Vagina (tissue), 2 donors: ENCODE measurements around the gene MAT1A. TPM values are rescaled to one million over a fixed set of nuclear protein-coding genes. Genes with fewer than 3 reads are reported as not detected.
"Not testable (repeated sequence)": the region's sequence is repeated elsewhere in the genome, so short reads cannot be mapped to it uniquely, and the experiment has no call there.

Source experiments
- DNase-seq, 2 donors: peaks; one replicate each; pipeline ENCODE4 v3.0.0-alpha.2; 2017; ENCODE audit errors: extremely low spot score in 2 of 2
- H3K27ac ChIP-seq: fragments of 200-600 bp; sonication (generic); one replicate; pipeline ENCODE4 v1.5.1; 2019
- H3K27me3 ChIP-seq: fragments of 200-600 bp; sonication (generic); one replicate; pipeline ENCODE4 v1.5.1; 2019
- H3K36me3 ChIP-seq, 2 donors: fragments of 200-600 bp; sonication (generic); one replicate each; pipeline ENCODE4 v1.5.1; 2017 to 2019
- H3K4me1 ChIP-seq: fragments of 200-600 bp; sonication (generic); one replicate; pipeline ENCODE4 v1.5.1; 2019
- H3K4me3 ChIP-seq, 2 donors: fragments of 200-600 bp; sonication (generic); 1 replicate in 1 of 2; 2 replicates in 1 of 2; pipeline ENCODE4 v1.5.1; 2016 to 2019
- H3K9me3 ChIP-seq: fragments of 200-600 bp; sonication (generic); one replicate; pipeline ENCODE4 v1.5.1; 2019
- CTCF ChIP-seq, 3 experiments: fragments of 450-650 bp in 2 of 3; fragments of 200-600 bp in 1 of 3; sonication (generic) in 1 of 3; IDR thresholded peaks; one replicate each; pipeline ENCODE4 v1.5.1; 2017 to 2019; ENCODE audit warnings: antibody characterized with exemption in 3 of 3, mild to moderate bottlenecking in 2 of 3, moderate library complexity in 2 of 3
- POLR2A ChIP-seq, 2 donors: fragments of 450-650 bp; IDR thresholded peaks; one replicate each; pipeline ENCODE4 v1.6.1; 2017; ENCODE audit warnings: antibody characterized with exemption in 2 of 2, mild to moderate bottlenecking in 2 of 2, moderate library complexity in 2 of 2
- POLR2AphosphoS5 ChIP-seq, 2 donors: sonication (generic); formaldehyde crosslinking; IDR thresholded peaks; one replicate each; pipeline ENCODE4 v1.9.0; 2017; ENCODE audit warnings: antibody characterized with exemption in 2 of 2, mild to moderate bottlenecking in 2 of 2, low read depth in 1 of 2; ENCODE audit not compliant: insufficient read depth in 1 of 2
- intact Hi-C: fragments of 100-400 bp; cut with DNase I; formaldehyde crosslinking; loops from one replicate; pipeline ENCODE4 v1.15.1; 2023
- total RNA-seq: library from RNA; depleted of rRNA; stranded (reverse); fragments of >200 nt; gene quantifications from one replicate; pipeline ENCODE4 v1.2.3, GENCODE V29; 2016

Gene MAT1A
- total RNA-seq, 1 donor from 2014 or later = not detected

- Histone ChIP-seq H3K27ac (no peak overlapping the region), H3K4me3 (no peak overlapping the region), H3K4me1 (no peaks in the 10 kb centered on the region), H3K9me3 (no peaks in the 10 kb centered on the region), H3K27me3 (no peaks in the 10 kb centered on the region), H3K36me3 (no peaks in the 10 kb centered on the region)
- intact Hi-C loops = no loop called here
- no peak for DNase-seq
- TF ChIP-seq CTCF (IDR thresholded peaks at IDR 0.05) = no peak
Observed at GRCh38 chr10:80319725-80320290, 30.4 kb upstream of the MAT1A start.

GRCh38 chr10:80319318-80319717, 29.9 kb upstream of the MAT1A start:
- no peak overlapping the region for H3K27ac ChIP-seq
- no peaks in the 10 kb centered on the region for H3K36me3 ChIP-seq
- no peak for TF ChIP-seq POLR2AphosphoS5 (IDR thresholded peaks at IDR 0.05; ENCODE audit: insufficient read depth in 1 of 2, low read depth in 1 of 2)
- TF ChIP-seq POLR2A (IDR thresholded peaks at IDR 0.05) = no peak
- no peak for TF ChIP-seq CTCF (IDR thresholded peaks at IDR 0.05)
- H3K4me3 ChIP-seq = no peak overlapping the region
- DNase-seq = no peak
- intact Hi-C loops = no loop called here
- H3K4me1 ChIP-seq = no peaks in the 10 kb centered on the region
- H3K9me3 ChIP-seq = no peaks in the 10 kb centered on the region
- H3K27me3 ChIP-seq = no peaks in the 10 kb centered on the region

- H3K4me3 ChIP-seq = no peak overlapping the region
- no peak for TF ChIP-seq CTCF (IDR thresholded peaks at IDR 0.05)
- TF ChIP-seq POLR2A (IDR thresholded peaks at IDR 0.05) = no peak
- no peak for TF ChIP-seq POLR2AphosphoS5 (IDR thresholded peaks at IDR 0.05; ENCODE audit: insufficient read depth in 1 of 2, low read depth in 1 of 2)
- no peaks in the 10 kb centered on the region for H3K27me3 ChIP-seq
- no peaks in the 10 kb centered on the region for H3K36me3 ChIP-seq
- H3K9me3 ChIP-seq = no peaks in the 10 kb centered on the region
- intact Hi-C loops = no loop called here
- no peaks in the 10 kb centered on the region for H3K4me1 ChIP-seq
- DNase-seq = no peak
- H3K27ac ChIP-seq = no peak overlapping the region
Observed at GRCh38 chr10:80318742-80319141, 29.3 kb upstream of the MAT1A start.

GRCh38 chr10:80315391-80315790, 25.9 kb upstream of the MAT1A start:
- no peak overlapping the region for H3K4me3 ChIP-seq
- H3K36me3 ChIP-seq = no peaks in the 10 kb centered on the region
- no peak for DNase-seq
- no peaks in the 10 kb centered on the region for H3K9me3 ChIP-seq
- H3K4me1 ChIP-seq = no peaks in the 10 kb centered on the region
- TF ChIP-seq POLR2AphosphoS5 (IDR thresholded peaks at IDR 0.05; ENCODE audit: insufficient read depth in 1 of 2, low read depth in 1 of 2) (no peak), CTCF (IDR thresholded peaks at IDR 0.05) (no peak), POLR2A (IDR thresholded peaks at IDR 0.05) (no peak)
- intact Hi-C loops = no loop called here
- no peaks in the 10 kb centered on the region for H3K27me3 ChIP-seq
- no peak overlapping the region for H3K27ac ChIP-seq

- intact Hi-C loops = no loop called here
- Histone ChIP-seq H3K4me1 (no peaks in the 10 kb centered on the region), H3K36me3 (no peaks in the 10 kb centered on the region), H3K4me3 (no peak overlapping the region), H3K27me3 (no peaks in the 10 kb centered on the region), H3K27ac (no peak overlapping the region), H3K9me3 (no peaks in the 10 kb centered on the region)
- TF ChIP-seq POLR2A (IDR thresholded peaks at IDR 0.05) (no peak), POLR2AphosphoS5 (IDR thresholded peaks at IDR 0.05; ENCODE audit: insufficient read depth in 1 of 2, low read depth in 1 of 2) (no peak), CTCF (IDR thresholded peaks at IDR 0.05) (no peak)
- DNase-seq = no peak
Observed at GRCh38 chr10:80313523-80313922, 24.1 kb upstream of the MAT1A start.

GRCh38 chr10:80305989-80306388, 16.5 kb upstream of the MAT1A start:
- DNase-seq, H3K4me3 ChIP-seq, intact Hi-C loops, H3K36me3 ChIP-seq, H3K9me3 ChIP-seq, H3K4me1 ChIP-seq, H3K27me3 ChIP-seq, H3K27ac ChIP-seq: not testable (repeated sequence)
